Erythroblast (primary cell): ENCODE results near the gene TMEM190.

ENCODE experiments used
- GATA1 ChIP-seq: IDR thresholded peaks from 2 replicates; pipeline ENCODE4 v1.6.1; 2011; ENCODE audit warnings: low read depth, mild to moderate bottlenecking, control low read depth, low read length, moderate library complexity
- POLR2A ChIP-seq: IDR thresholded peaks from 2 replicates; pipeline ENCODE4 v1.6.1; 2011; ENCODE audit warnings: mild to moderate bottlenecking, low read length

GRCh38 chr19:55369653-55370304, 6.8 kb upstream of the TMEM190 start:
- no peak for TF ChIP-seq POLR2A
- TF ChIP-seq GATA1: no peak
